ENCODE measurements around the gene CFD. TPM values are rescaled to one million over a fixed set of nuclear protein-coding genes. Genes with fewer than 3 reads are reported as not detected.

CFD gene
- total and polyA plus RNA-seq, 2 experiments from 2014 or later, result 0.90 to 4.7 TPM

DNA sequence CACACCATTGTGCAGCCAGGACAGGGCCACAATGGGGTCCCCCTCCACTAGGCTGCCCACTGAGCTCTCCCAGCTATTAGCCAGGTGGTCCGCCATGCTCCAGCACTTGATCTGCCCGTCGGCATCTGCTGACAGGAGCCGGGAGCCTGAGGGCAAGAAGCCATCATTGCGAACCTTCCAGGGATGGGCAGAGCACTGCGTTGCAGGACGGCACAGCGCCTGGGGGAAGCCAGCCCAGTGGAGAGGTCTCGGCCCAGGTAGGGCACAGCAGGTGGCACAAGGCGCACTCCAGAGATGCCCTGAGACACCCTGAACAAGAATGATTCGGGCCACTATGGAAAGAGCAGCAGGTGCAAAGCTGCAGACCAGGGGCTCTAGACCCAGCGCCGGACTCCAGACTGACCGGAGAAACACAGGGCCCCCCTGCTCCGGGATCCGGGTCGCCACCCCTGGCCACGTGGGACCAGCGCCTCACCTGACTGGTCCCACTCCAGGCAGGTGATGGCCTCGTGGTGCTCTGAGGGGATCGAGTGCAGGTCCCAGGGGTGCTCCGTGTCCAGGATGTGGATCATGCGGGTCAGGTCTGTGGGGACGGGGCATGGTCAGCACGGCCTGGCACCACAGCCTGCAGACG, 30.3 kb downstream of the CFD start (continued):
- TF ChIP-seq, protein P1, sequence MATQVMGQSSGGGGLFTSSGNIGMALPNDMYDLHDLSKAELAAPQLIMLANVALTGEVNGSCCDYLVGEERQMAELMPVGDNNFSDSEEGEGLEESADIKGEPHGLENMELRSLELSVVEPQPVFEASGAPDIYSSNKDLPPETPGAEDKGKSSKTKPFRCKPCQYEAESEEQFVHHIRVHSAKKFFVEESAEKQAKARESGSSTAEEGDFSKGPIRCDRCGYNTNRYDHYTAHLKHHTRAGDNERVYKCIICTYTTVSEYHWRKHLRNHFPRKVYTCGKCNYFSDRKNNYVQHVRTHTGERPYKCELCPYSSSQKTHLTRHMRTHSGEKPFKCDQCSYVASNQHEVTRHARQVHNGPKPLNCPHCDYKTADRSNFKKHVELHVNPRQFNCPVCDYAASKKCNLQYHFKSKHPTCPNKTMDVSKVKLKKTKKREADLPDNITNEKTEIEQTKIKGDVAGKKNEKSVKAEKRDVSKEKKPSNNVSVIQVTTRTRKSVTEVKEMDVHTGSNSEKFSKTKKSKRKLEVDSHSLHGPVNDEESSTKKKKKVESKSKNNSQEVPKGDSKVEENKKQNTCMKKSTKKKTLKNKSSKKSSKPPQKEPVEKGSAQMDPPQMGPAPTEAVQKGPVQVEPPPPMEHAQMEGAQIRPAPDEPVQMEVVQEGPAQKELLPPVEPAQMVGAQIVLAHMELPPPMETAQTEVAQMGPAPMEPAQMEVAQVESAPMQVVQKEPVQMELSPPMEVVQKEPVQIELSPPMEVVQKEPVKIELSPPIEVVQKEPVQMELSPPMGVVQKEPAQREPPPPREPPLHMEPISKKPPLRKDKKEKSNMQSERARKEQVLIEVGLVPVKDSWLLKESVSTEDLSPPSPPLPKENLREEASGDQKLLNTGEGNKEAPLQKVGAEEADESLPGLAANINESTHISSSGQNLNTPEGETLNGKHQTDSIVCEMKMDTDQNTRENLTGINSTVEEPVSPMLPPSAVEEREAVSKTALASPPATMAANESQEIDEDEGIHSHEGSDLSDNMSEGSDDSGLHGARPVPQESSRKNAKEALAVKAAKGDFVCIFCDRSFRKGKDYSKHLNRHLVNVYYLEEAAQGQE (IDR thresholded peaks at IDR 0.05; ENCODE audit: unreplicated experiment), result no peak
- no peak for TF ChIP-seq JUNB (IDR thresholded peaks at IDR 0.05; ENCODE audit: unreplicated experiment)
- no peak for TF ChIP-seq EZH2phosphoT487 (IDR thresholded peaks at IDR 0.05; ENCODE audit: unreplicated experiment)
- TF ChIP-seq POLR2AphosphoS5 (IDR thresholded peaks at IDR 0.05; ENCODE audit: low read depth), result no peak
- TF ChIP-seq CREB1 (CRISPR knock-in tag; IDR thresholded peaks at IDR 0.05; ENCODE audit: low read depth), result no peak
- no peak for TF ChIP-seq ZNF331 (CRISPR knock-in tag; IDR thresholded peaks at IDR 0.05; ENCODE audit: low read depth)

DNA sequence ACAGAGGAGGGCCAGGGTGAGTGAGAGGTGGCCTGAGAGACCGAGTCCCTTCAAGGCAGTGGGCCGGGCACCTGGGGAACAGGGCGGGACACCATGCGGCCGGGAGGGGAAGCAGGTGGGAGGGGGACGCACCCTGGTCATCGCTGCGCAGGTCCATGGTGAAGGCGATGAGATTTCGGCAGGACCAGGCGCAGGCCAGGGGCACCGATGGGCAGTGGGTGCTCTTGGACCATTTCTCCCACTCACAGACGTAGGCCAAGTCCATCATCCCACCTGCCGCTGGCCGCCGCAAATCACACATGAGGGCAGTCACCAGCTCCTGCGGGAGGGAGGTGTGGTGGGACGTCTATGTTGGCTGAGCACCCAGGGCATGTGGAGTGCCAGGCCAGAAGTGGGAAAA, 31.4 kb downstream of the CFD start:
- DNase-seq (ENCODE audit: low spot score) (no peak), ATAC-seq (no peak)
- Histone ChIP-seq H3F3A (replicated peaks; ENCODE audit: low read depth) (peaks cover 3% of the 10 kb centered on the region; the same call in 1 of the 2 replicates), H3K9me2 (ENCODE audit: insufficient read depth) (no peaks in the 10 kb centered on the region), H3K27me3 (ENCODE audit: insufficient read depth) (no peaks in the 10 kb centered on the region), H3K4me3 (no peak overlapping the region), H3K36me3 (ENCODE audit: insufficient read depth) (no peaks in the 10 kb centered on the region), H3K4me2 (no peak overlapping the region), H2AFZ (no peak overlapping the region), H3K4me1 (ENCODE audit: insufficient read depth) (no peaks in the 10 kb centered on the region), H3K27ac (ENCODE audit: low read depth) (no peak overlapping the region), H4K20me1 (replicated peaks; ENCODE audit: insufficient read depth) (peaks cover 4% of the 10 kb centered on the region; the same call in 1 of the 2 replicates), H3K79me2 (replicated peaks; ENCODE audit: insufficient read depth) (no peaks in the 10 kb centered on the region; the same call in 1 of the 2 replicates)
- no peaks in the 10 kb centered on the region; the same call in 2 of the 3 replicates for H3K4me1 Mint-ChIP-seq
- peaks cover 20% of the 10 kb centered on the region for H3K27me3 Mint-ChIP-seq (ENCODE audit: insufficient read depth, low read depth, poor library complexity)
- H3K27ac Mint-ChIP-seq, result no peak overlapping the region
- H3K9me3 Mint-ChIP-seq, result peaks cover 3% of the 10 kb centered on the region; the same call in 1 of the 3 replicates
- H3K36me3 Mint-ChIP-seq (ENCODE audit: low read depth), result peaks cover 9% of the 10 kb centered on the region; the same call in 1 of the 3 replicates
- H3K4me3 Mint-ChIP-seq, result peak overlapping the region; percentile 48; the same call in 2 of the 3 replicates
- TF ChIP-seq, protein P2, sequence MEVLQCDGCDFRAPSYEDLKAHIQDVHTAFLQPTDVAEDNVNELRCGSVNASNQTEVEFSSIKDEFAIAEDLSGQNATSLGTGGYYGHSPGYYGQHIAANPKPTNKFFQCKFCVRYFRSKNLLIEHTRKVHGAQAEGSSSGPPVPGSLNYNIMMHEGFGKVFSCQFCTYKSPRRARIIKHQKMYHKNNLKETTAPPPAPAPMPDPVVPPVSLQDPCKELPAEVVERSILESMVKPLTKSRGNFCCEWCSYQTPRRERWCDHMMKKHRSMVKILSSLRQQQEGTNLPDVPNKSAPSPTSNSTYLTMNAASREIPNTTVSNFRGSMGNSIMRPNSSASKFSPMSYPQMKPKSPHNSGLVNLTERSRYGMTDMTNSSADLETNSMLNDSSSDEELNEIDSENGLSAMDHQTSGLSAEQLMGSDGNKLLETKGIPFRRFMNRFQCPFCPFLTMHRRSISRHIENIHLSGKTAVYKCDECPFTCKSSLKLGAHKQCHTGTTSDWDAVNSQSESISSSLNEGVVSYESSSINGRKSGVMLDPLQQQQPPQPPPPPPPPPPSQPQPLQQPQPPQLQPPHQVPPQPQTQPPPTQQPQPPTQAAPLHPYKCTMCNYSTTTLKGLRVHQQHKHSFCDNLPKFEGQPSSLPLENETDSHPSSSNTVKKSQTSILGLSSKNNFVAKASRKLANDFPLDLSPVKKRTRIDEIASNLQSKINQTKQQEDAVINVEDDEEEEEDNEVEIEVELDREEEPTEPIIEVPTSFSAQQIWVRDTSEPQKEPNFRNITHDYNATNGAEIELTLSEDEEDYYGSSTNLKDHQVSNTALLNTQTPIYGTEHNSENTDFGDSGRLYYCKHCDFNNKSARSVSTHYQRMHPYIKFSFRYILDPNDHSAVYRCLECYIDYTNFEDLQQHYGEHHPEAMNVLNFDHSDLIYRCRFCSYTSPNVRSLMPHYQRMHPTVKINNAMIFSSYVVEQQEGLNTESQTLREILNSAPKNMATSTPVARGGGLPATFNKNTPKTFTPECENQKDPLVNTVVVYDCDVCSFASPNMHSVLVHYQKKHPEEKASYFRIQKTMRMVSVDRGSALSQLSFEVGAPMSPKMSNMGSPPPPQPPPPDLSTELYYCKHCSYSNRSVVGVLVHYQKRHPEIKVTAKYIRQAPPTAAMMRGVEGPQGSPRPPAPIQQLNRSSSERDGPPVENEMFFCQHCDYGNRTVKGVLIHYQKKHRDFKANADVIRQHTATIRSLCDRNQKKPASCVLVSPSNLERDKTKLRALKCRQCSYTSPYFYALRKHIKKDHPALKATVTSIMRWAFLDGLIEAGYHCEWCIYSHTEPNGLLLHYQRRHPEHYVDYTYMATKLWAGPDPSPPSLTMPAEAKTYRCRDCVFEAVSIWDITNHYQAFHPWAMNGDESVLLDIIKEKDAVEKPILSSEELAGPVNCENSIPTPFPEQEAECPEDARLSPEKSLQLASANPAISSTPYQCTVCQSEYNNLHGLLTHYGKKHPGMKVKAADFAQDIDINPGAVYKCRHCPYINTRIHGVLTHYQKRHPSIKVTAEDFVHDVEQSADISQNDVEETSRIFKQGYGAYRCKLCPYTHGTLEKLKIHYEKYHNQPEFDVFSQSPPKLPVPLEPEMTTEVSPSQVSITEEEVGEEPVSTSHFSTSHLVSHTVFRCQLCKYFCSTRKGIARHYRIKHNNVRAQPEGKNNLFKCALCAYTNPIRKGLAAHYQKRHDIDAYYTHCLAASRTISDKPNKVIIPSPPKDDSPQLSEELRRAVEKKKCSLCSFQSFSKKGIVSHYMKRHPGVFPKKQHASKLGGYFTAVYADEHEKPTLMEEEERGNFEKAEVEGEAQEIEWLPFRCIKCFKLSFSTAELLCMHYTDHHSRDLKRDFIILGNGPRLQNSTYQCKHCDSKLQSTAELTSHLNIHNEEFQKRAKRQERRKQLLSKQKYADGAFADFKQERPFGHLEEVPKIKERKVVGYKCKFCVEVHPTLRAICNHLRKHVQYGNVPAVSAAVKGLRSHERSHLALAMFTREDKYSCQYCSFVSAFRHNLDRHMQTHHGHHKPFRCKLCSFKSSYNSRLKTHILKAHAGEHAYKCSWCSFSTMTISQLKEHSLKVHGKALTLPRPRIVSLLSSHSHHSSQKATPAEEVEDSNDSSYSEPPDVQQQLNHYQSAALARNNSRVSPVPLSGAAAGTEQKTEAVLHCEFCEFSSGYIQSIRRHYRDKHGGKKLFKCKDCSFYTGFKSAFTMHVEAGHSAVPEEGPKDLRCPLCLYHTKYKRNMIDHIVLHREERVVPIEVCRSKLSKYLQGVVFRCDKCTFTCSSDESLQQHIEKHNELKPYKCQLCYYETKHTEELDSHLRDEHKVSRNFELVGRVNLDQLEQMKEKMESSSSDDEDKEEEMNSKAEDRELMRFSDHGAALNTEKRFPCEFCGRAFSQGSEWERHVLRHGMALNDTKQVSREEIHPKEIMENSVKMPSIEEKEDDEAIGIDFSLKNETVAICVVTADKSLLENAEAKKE (CRISPR knock-in tag; IDR thresholded peaks at IDR 0.05), result no peak
- TF ChIP-seq, protein P1 (IDR thresholded peaks at IDR 0.05; ENCODE audit: unreplicated experiment), result no peak
- TF ChIP-seq NANOG (IDR thresholded peaks at IDR 0.05; ENCODE audit: borderline replicate concordance) (no peak), EZH2phosphoT487 (IDR thresholded peaks at IDR 0.05; ENCODE audit: unreplicated experiment) (no peak)
- TF ChIP-seq, protein P3, sequence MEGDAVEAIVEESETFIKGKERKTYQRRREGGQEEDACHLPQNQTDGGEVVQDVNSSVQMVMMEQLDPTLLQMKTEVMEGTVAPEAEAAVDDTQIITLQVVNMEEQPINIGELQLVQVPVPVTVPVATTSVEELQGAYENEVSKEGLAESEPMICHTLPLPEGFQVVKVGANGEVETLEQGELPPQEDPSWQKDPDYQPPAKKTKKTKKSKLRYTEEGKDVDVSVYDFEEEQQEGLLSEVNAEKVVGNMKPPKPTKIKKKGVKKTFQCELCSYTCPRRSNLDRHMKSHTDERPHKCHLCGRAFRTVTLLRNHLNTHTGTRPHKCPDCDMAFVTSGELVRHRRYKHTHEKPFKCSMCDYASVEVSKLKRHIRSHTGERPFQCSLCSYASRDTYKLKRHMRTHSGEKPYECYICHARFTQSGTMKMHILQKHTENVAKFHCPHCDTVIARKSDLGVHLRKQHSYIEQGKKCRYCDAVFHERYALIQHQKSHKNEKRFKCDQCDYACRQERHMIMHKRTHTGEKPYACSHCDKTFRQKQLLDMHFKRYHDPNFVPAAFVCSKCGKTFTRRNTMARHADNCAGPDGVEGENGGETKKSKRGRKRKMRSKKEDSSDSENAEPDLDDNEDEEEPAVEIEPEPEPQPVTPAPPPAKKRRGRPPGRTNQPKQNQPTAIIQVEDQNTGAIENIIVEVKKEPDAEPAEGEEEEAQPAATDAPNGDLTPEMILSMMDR (conservative IDR thresholded peaks at IDR 0.05; ENCODE audit: low read depth in 2 of 2), result no peak

Data from GM23338 (cell line).